ENCODE measurements around the gene POLD2. TPM values are rescaled to one million over a fixed set of nuclear protein-coding genes. Genes with fewer than 3 reads are reported as not detected.

Gene POLD2
- total and polyA plus RNA-seq, 8 donors, result 68.3 to 116 (median 111) TPM

DNA sequence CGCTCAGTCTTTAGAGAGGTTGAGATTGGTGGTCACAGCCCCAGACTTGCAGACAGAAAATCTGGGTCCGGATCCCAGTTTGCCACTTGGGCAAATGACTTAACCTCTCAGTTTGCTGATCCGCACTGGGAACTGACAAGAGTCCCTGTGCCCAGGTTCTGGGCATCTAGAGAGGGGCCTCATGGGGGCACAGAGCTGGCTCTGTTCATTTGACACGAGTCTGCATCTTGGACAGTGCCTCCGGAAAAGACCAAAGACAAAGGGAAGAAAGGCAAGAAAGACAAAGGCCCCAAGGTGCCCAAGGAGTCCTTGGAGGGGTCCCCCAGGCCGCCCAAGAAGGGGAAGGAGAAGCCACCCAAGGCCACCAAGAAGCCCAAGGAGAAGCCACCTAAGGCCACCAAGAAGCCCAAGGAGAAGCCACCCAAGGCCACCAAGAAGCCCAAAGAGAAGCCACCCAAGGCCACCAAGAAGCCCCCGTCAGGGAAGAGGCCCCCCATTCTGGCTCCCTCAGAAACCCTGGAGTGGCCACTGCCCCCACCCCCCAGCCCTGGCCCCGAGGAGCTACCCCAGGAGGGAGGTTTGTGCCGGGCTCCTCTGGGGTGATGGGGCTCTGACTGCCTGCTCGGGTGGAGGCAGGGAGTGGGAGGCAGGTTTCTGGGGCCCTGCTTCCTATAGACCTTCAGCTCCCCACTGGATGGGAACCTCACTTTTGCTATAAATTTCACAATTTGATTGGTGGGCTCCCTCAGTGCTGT, 16.9 kb downstream of the POLD2 start:
- DNase-seq (no peak), ATAC-seq (no peak)
- peak overlapping the region in 1 of 2 donors; percentile 44 for H3K4me3 ChIP-seq
- H3K4me1 ChIP-seq, result peaks cover 0 to 7% of the 10 kb centered on the region in 2 donors
- intact Hi-C loops (cut with DNase I), result no loop called here
- peaks cover 0 to 34% of the 10 kb centered on the region in 2 donors for H3K36me3 ChIP-seq
- H3K9me3 ChIP-seq, result no peaks in the 10 kb centered on the region
- TF ChIP-seq, protein P1, sequence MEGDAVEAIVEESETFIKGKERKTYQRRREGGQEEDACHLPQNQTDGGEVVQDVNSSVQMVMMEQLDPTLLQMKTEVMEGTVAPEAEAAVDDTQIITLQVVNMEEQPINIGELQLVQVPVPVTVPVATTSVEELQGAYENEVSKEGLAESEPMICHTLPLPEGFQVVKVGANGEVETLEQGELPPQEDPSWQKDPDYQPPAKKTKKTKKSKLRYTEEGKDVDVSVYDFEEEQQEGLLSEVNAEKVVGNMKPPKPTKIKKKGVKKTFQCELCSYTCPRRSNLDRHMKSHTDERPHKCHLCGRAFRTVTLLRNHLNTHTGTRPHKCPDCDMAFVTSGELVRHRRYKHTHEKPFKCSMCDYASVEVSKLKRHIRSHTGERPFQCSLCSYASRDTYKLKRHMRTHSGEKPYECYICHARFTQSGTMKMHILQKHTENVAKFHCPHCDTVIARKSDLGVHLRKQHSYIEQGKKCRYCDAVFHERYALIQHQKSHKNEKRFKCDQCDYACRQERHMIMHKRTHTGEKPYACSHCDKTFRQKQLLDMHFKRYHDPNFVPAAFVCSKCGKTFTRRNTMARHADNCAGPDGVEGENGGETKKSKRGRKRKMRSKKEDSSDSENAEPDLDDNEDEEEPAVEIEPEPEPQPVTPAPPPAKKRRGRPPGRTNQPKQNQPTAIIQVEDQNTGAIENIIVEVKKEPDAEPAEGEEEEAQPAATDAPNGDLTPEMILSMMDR (IDR thresholded peaks at IDR 0.05), result no peak
- H3K27ac ChIP-seq, result no peak overlapping the region
- H3K27me3 ChIP-seq, result peaks cover 0 to 40% of the 10 kb centered on the region in 2 donors

- ATAC-seq (no peak), DNase-seq (no peak)
- H3K4me3 ChIP-seq, result peak overlapping the region in 1 of 2 donors; percentile 44
- H3K4me1 ChIP-seq, result peaks cover 0 to 7% of the 10 kb centered on the region in 2 donors
- TF ChIP-seq, protein P1 (IDR thresholded peaks at IDR 0.05), result no peak
- H3K27me3 ChIP-seq, result peaks cover 0 to 40% of the 10 kb centered on the region in 2 donors
- intact Hi-C loops (cut with DNase I), result no loop called here
- peak overlapping the region in 1 of 2 donors; percentile 25 for H3K27ac ChIP-seq
- peaks cover 0 to 28% of the 10 kb centered on the region in 2 donors for H3K36me3 ChIP-seq
- H3K9me3 ChIP-seq, result no peaks in the 10 kb centered on the region
Measured at GRCh38 chr7:44105832-44106231, 17.5 kb downstream of the POLD2 start.

- peak; percentile 10 for ATAC-seq
- Histone ChIP-seq H3K36me3 (peaks cover 0 to 23% of the 10 kb centered on the region in 2 donors), H3K4me1 (peaks cover 0 to 7% of the 10 kb centered on the region in 2 donors), H3K27me3 (peaks cover 0 to 40% of the 10 kb centered on the region in 2 donors), H3K4me3 (peak overlapping the region; percentile 44), H3K27ac (peak overlapping the region; percentile 62 to 74), H3K9me3 (no peaks in the 10 kb centered on the region)
- peak in 1 of 4 donors; percentile 18 for DNase-seq
- intact Hi-C loops (cut with DNase I), result no loop called here
- TF ChIP-seq, protein P1 (IDR thresholded peaks at IDR 0.05), result no peak
Measured at GRCh38 chr7:44104860-44105771, 18.2 kb downstream of the POLD2 start.

- peaks cover 0 to 16% of the 10 kb centered on the region in 2 donors for H3K36me3 ChIP-seq
- peaks cover 0 to 40% of the 10 kb centered on the region in 2 donors for H3K27me3 ChIP-seq
- intact Hi-C loops (cut with DNase I), result no loop called here
- TF ChIP-seq, protein P1 (IDR thresholded peaks at IDR 0.05), result no peak
- H3K9me3 ChIP-seq, result no peaks in the 10 kb centered on the region
- H3K4me3 ChIP-seq, result peak within 1 kb of the TSS; percentile 44
- peak within 1 kb of the TSS; percentile 62 to 74 for H3K27ac ChIP-seq
- H3K4me1 ChIP-seq, result peaks cover 0 to 7% of the 10 kb centered on the region in 2 donors
- ATAC-seq (peak; percentile 39), DNase-seq (peak in 1 of 4 donors; percentile 57)
Measured at GRCh38 chr7:44103923-44104859, 19.2 kb downstream of the POLD2 start, which contains the start of gene AEBP1. AEBP1 (plus strand) TSS chr7:44104345; CDS start chr7:44104666, 321 bp downstream.

Data from left lung (tissue), 10 donors.